ENCODE data around the gene SEMA3C. TPM values are rescaled to one million over a fixed set of nuclear protein-coding genes. Genes with fewer than 3 reads are reported as not detected.

SEMA3C gene
- total RNA-seq, 1 donor from 2014 or later = 67.8 TPM

DNA sequence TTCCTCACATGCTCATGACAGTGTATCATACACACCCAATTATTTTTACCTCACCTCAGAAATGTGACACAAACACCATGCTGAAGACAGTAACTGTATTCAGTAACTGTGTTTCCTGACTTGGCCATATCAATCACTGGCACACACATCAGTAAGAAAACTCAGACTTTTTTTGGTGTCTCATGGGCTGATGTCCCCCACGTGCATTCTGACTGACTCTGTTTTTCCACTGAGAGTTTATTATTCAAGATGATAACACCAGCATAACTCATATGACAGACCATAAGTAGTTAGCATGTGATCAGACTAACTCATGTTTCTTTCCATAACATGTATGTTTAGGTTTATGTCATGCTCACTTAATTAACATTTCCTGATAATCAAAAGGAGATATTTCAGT is 155.6 kb downstream of the SEMA3C start:
- DNase-seq (ENCODE audit: extremely low spot score, unreplicated experiment) = no peak
- Mint-ChIP-seq H3K36me3 (peaks cover 10% of the 10 kb centered on the region), H3K27me3 (no peaks in the 10 kb centered on the region), H3K27ac (no peak overlapping the region), H3K4me1 (ENCODE audit: unreplicated experiment) (peaks cover 23% of the 10 kb centered on the region), H3K4me3 (no peak overlapping the region), H3K9me3 (no peaks in the 10 kb centered on the region)
- TF ChIP-seq, protein P1, sequence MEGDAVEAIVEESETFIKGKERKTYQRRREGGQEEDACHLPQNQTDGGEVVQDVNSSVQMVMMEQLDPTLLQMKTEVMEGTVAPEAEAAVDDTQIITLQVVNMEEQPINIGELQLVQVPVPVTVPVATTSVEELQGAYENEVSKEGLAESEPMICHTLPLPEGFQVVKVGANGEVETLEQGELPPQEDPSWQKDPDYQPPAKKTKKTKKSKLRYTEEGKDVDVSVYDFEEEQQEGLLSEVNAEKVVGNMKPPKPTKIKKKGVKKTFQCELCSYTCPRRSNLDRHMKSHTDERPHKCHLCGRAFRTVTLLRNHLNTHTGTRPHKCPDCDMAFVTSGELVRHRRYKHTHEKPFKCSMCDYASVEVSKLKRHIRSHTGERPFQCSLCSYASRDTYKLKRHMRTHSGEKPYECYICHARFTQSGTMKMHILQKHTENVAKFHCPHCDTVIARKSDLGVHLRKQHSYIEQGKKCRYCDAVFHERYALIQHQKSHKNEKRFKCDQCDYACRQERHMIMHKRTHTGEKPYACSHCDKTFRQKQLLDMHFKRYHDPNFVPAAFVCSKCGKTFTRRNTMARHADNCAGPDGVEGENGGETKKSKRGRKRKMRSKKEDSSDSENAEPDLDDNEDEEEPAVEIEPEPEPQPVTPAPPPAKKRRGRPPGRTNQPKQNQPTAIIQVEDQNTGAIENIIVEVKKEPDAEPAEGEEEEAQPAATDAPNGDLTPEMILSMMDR (conservative IDR thresholded peaks at IDR 0.05) = no peak

DNA sequence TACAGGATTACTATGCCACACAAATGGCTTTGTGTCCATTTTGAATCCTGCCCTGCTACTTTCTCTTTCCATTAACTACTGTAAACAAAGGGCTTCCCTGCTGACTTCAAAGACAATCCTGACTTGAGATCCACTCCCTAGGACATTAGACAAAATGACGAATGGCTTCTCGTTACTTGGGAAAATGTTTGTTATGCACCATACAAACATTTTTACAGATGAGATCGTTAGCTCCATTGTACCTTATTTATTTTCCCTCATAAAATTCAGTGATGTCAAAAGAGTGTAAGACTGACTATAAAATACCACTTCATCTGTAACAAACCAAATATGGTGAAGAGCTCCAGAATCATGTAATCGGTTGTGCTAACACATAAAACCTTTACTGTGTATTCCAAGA is 158.6 kb downstream of the SEMA3C start:
- Mint-ChIP-seq H3K9me3 (no peaks in the 10 kb centered on the region), H3K27me3 (no peaks in the 10 kb centered on the region), H3K27ac (peak overlapping the region; percentile 20), H3K4me3 (peak overlapping the region; percentile 60), H3K4me1 (ENCODE audit: unreplicated experiment) (peaks cover 26% of the 10 kb centered on the region), H3K36me3 (peaks cover 27% of the 10 kb centered on the region)
- TF ChIP-seq, protein P1 (conservative IDR thresholded peaks at IDR 0.05) = no peak
- DNase-seq (ENCODE audit: extremely low spot score, unreplicated experiment) = no peak

DNA sequence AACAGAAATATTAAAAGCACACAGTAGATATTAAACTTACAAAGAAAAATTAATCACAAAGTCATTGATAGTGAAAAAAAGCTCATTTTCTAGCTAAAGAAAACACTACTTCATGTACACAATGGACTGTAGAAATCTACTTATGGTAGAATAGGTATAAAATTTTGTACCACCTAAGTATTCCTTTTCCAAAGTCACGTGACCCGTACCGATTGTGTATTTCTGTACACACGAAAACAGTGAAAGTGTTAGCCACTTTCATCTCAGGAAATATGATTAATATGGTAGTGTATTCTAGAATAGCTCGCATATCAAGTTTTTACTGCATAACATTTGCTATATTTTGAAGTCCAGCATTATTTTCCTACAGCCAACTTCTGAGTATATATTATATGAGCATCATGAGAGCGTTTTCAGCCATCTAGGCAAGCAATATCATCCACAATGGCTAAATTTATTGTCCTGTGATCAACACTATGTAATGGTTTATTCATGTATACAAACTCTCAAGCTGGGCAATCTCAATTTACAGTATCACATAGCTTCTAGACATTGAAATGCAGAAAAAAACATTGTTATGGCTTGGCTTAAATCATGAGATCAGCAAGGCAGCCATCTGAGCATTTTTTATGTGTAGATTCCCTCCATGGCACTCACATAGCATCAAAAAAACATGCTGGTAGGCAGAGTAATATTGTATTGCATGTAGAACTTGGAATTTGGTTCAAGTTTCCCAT is 165.7 kb downstream of the SEMA3C start:
- Mint-ChIP-seq H3K36me3 (peaks cover 20% of the 10 kb centered on the region), H3K4me3 (no peak overlapping the region), H3K4me1 (ENCODE audit: unreplicated experiment) (peaks cover 19% of the 10 kb centered on the region), H3K27me3 (no peaks in the 10 kb centered on the region), H3K9me3 (no peaks in the 10 kb centered on the region), H3K27ac (no peak overlapping the region)
- DNase-seq (ENCODE audit: extremely low spot score, unreplicated experiment) = no peak
- TF ChIP-seq, protein P1 (conservative IDR thresholded peaks at IDR 0.05) = no peak

DNA sequence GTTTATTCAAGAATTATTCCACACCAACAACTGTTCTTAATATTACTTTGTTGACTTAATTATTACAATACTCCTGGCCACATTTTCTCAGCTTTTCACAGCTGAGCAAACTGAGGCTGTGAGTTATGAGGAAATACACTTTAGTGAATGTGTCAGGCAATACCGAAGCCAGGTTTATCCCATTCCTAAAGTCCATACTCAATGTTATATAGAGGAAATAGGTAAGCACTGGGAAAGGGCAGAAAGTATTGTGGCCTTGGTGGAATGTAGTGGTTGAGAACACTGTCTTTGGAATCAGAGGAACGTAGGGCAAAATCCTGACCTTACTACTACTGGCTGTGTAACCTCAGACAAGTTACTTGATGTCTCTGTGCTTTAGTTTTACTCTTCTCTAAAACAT is 169.6 kb downstream of the SEMA3C start:
- Mint-ChIP-seq H3K9me3 (no peaks in the 10 kb centered on the region), H3K4me3 (no peak overlapping the region), H3K4me1 (ENCODE audit: unreplicated experiment) (peaks cover 25% of the 10 kb centered on the region), H3K27me3 (no peaks in the 10 kb centered on the region), H3K36me3 (peaks cover 10% of the 10 kb centered on the region), H3K27ac (peak overlapping the region; percentile 75)
- no peak for DNase-seq (ENCODE audit: extremely low spot score, unreplicated experiment)
- TF ChIP-seq, protein P1 (conservative IDR thresholded peaks at IDR 0.05) = no peak

DNA sequence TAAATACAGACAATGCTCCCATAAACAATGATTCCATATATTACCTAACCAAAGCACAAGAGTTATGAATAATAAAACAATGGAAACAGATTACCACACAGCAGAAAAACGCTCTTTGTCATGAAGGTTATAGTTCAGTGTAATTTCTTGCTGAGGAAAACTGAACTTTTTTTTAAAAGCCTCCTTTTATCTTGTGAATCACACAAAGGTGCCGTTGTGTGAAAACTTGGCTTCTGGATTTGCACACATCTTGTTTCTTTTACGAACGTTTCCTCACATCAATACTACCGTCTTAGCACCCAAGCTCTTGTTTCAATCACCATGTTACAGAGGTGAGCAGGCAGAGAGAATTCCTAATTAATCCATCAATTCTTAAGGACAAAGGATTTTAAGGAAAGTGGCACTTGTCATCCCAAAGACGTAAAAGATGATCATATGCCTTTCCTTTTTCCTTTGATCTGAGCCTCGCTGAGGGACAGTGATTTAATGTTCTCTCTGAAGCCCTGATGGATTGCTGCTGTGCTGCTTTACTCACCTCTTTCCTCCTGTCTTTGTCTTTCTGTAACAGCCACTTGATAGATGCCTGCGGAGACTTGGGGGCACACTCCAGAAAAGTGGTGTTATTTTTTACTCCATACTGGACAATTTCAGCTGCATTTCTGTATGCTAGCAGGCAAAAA is 170.3 kb downstream of the SEMA3C start:
- peak overlapping the region; percentile 75 for H3K27ac Mint-ChIP-seq
- H3K4me1 Mint-ChIP-seq (ENCODE audit: unreplicated experiment) = peaks cover 25% of the 10 kb centered on the region
- TF ChIP-seq, protein P1 (conservative IDR thresholded peaks at IDR 0.05) = no peak
- no peak for DNase-seq (ENCODE audit: extremely low spot score, unreplicated experiment)
- no peaks in the 10 kb centered on the region for H3K9me3 Mint-ChIP-seq
- H3K4me3 Mint-ChIP-seq = peak overlapping the region; percentile 57
- H3K36me3 Mint-ChIP-seq = peaks cover 10% of the 10 kb centered on the region
- no peaks in the 10 kb centered on the region for H3K27me3 Mint-ChIP-seq
